Measurements from ENCODE around the gene PARP11.

DNA sequence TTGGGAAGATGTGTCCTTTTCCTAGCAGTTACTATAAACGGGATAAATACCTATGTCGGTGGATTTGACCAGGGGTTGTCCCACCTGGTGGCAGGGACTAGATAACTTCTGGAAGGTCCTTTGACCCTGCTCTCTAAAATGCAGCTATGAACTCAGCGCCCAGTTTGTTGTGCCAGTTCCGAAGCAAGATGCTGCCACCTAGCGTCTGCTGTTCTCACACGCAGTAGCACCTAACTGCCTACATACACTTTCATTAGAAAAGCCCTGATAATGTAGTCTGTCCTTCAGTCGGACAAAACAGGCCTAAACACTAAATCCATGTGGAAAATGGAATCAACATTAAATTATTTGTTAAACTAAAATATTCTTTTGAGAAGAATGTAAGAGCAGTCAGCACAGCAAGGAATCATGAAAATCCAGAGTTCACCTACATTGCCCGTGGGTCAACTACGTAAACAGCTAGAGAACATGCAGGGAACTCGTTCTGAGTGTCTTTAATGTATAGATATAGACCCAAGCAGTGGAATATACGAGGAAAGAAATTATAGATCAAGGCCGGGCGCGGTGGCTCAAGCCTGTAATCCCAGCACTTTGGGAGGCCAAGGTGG, 69.2 kb downstream of the PARP11 start:
- TF ChIP-seq, protein P1, sequence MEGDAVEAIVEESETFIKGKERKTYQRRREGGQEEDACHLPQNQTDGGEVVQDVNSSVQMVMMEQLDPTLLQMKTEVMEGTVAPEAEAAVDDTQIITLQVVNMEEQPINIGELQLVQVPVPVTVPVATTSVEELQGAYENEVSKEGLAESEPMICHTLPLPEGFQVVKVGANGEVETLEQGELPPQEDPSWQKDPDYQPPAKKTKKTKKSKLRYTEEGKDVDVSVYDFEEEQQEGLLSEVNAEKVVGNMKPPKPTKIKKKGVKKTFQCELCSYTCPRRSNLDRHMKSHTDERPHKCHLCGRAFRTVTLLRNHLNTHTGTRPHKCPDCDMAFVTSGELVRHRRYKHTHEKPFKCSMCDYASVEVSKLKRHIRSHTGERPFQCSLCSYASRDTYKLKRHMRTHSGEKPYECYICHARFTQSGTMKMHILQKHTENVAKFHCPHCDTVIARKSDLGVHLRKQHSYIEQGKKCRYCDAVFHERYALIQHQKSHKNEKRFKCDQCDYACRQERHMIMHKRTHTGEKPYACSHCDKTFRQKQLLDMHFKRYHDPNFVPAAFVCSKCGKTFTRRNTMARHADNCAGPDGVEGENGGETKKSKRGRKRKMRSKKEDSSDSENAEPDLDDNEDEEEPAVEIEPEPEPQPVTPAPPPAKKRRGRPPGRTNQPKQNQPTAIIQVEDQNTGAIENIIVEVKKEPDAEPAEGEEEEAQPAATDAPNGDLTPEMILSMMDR (IDR thresholded peaks at IDR 0.05; ENCODE audit: insufficient read depth, low read depth, low read length): peak; percentile 89
- no peak for TF ChIP-seq EZH2 (IDR thresholded peaks at IDR 0.05; ENCODE audit: insufficient read depth, low read length)
